HL-60 (cell line): ENCODE data around the gene ATP11A.

Experiments
- DNase-seq, 2 experiments: peaks; one replicate each; pipeline ENCODE4 v3.0.0-alpha.2; 2010 to 2020; ENCODE audit warnings: low read depth in 1 of 2, low spot score in 1 of 2
- H3K27ac ChIP-seq: fragments of 250-450 bp; sonication (Bioruptor Pico); replicated peaks from 2 replicates; pipeline ENCODE4 v1.5.1; 2020; ENCODE audit warnings: mild to moderate bottlenecking, moderate library complexity
- H3K27me3 ChIP-seq: fragments of 250-450 bp; sonication (Bioruptor Pico); 2 replicates; pipeline ENCODE4 v1.5.1; 2021; ENCODE audit warnings: mild to moderate bottlenecking, moderate library complexity; ENCODE audit not compliant: insufficient read depth, poor library complexity, severe bottlenecking
- H3K4me3 ChIP-seq: replicated peaks from 2 replicates; pipeline ENCODE4 v1.5.1; 2011; ENCODE audit warnings: mild to moderate bottlenecking, control low read depth, low read length; ENCODE audit not compliant: insufficient read depth
- CTCF ChIP-seq: IDR thresholded peaks from one replicate; pipeline ENCODE4 v1.5.1; 2011; ENCODE audit warnings: low read length, control low read depth, inconsistent platforms; ENCODE audit not compliant: insufficient read depth
- GABPA ChIP-seq: IDR thresholded peaks from 2 replicates; pipeline ENCODE4 v1.6.1; 2012; ENCODE audit warnings: low read depth
- POLR2AphosphoS5 ChIP-seq: IDR thresholded peaks from 2 replicates; pipeline ENCODE4 v1.6.1; 2012; ENCODE audit warnings: low read depth
- REST ChIP-seq: IDR thresholded peaks from 2 replicates; pipeline ENCODE4 v1.6.1; 2012; ENCODE audit warnings: low read depth; ENCODE audit not compliant: insufficient replicate concordance
- SPI1 ChIP-seq: IDR thresholded peaks from 2 replicates; pipeline ENCODE4 v1.6.1; 2012; ENCODE audit warnings: low read depth, mild to moderate bottlenecking, borderline replicate concordance

Gene ATP11A

GRCh38 chr13:112775791-112776279 is 86.0 kb downstream of the ATP11A start:
- H3K27me3 ChIP-seq = no peaks in the 10 kb centered on the region
- H3K4me3 ChIP-seq = no peak overlapping the region
- no peak for TF ChIP-seq GABPA
- TF ChIP-seq SPI1 = no peak
- TF ChIP-seq POLR2AphosphoS5 = no peak
- no peak for TF ChIP-seq CTCF
- TF ChIP-seq REST = no peak
- DNase-seq = no peak
- no peak overlapping the region for H3K27ac ChIP-seq

DNA sequence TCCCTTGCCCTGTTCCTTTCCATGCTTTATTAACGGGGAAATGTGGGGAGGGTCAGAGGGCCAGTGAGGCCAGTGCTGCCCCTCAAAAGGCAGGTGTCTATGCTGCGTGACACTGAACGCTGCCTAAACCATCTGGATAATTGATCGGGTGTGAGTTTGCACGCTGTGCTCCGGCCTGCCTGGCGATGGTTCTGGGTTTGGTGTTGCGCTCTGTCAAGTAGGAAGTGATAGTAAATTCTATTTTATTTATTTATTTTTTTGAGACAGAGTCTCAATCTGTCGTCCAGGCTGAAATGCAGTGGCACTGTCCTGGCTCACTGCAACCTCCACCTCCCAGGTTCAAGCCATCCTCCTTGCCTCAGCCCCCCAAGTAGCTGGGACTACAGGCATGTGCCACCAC is 86.5 kb downstream of the ATP11A start:
- no peak for DNase-seq
- no peak for TF ChIP-seq GABPA
- TF ChIP-seq CTCF = no peak
- no peak for TF ChIP-seq POLR2AphosphoS5
- no peak for TF ChIP-seq SPI1
- no peak for TF ChIP-seq REST
- Histone ChIP-seq H3K4me3 (no peak overlapping the region), H3K27me3 (no peaks in the 10 kb centered on the region), H3K27ac (no peak overlapping the region)

DNA sequence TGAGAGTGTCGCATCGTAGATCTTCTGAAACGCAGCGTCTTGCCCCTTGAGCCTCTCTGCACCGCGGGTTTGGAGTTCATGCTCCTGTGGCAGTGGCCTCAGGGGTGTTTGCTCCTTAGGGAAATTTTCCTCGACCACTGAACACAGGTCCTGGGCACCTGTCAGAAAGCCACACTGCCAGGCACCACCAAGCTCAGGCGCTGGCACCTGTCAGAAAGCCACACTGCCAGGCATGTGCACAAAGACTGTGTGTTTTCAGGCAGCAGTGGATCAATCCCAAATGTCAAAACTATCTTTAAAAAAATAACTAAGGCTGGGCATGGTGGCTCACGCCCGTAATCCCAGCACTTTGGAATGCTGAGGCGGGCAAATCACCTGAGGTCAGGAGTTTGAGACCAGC is 87.1 kb downstream of the ATP11A start:
- Histone ChIP-seq H3K27ac (no peak overlapping the region), H3K4me3 (no peak overlapping the region), H3K27me3 (no peaks in the 10 kb centered on the region)
- no peak for DNase-seq
- TF ChIP-seq CTCF (no peak), REST (no peak), SPI1 (no peak), GABPA (no peak), POLR2AphosphoS5 (no peak)
